ENCODE data around the gene NDUFA11.

NDUFA11 gene

DNA sequence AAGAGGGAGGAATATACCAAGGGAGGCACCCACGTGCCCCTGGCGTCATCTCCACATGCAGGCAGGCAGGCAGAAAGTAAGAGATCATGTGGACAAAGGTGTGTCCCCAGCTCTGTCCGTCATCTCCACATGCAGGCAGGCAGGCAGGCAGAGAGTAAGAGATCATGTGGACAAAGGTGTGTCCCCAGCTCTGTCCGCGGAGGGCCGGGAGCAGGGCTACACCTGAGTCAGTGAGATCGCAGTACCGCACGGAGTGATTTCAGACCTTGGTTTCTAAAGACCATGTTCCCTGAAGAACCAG is 32.7 kb upstream of the NDUFA11 start:
- Mint-ChIP-seq H3K4me3 (no peak overlapping the region), H3K4me1 (ENCODE audit: low read depth) (no peaks in the 10 kb centered on the region), H3K27me3 (no peaks in the 10 kb centered on the region), H3K36me3 (ENCODE audit: low read depth) (peaks cover 43% of the 10 kb centered on the region), H3K27ac (no peak overlapping the region), H3K9me3 (no peaks in the 10 kb centered on the region)

GRCh38 chr19:5935473-5936291 is 32.1 kb upstream of the NDUFA11 start:
- Mint-ChIP-seq H3K4me1 (ENCODE audit: low read depth) (no peaks in the 10 kb centered on the region), H3K36me3 (ENCODE audit: low read depth) (peaks cover 45% of the 10 kb centered on the region), H3K4me3 (no peak overlapping the region), H3K9me3 (no peaks in the 10 kb centered on the region), H3K27me3 (no peaks in the 10 kb centered on the region), H3K27ac (no peak overlapping the region)

GRCh38 chr19:5934774-5935472 is 31.3 kb upstream of the NDUFA11 start:
- peaks cover 45% of the 10 kb centered on the region for H3K36me3 Mint-ChIP-seq (ENCODE audit: low read depth)
- H3K4me1 Mint-ChIP-seq (ENCODE audit: low read depth), result no peaks in the 10 kb centered on the region
- no peaks in the 10 kb centered on the region for H3K27me3 Mint-ChIP-seq
- H3K27ac Mint-ChIP-seq, result no peak overlapping the region
- no peaks in the 10 kb centered on the region for H3K9me3 Mint-ChIP-seq
- no peak overlapping the region for H3K4me3 Mint-ChIP-seq

DNA sequence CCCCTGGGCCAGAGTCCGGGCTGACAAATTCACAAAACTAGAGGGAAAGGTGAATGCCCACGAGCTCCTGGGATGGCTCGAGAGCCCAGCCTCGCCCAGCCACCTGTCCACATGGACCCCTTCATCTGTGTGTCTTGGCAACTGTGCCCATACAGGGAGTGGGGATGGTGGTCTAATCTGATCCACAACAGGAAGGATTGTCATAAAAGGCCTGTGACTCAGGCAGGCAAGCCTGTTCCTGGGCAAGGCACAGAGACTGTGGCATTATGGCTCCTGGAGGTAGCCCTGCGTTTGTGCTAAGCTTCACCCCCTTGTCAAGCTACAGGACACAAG is 30.4 kb upstream of the NDUFA11 start:
- no peaks in the 10 kb centered on the region for H3K9me3 Mint-ChIP-seq
- H3K4me1 Mint-ChIP-seq (ENCODE audit: low read depth), result no peaks in the 10 kb centered on the region
- no peak overlapping the region for H3K4me3 Mint-ChIP-seq
- H3K27me3 Mint-ChIP-seq, result no peaks in the 10 kb centered on the region
- H3K27ac Mint-ChIP-seq, result no peak overlapping the region
- H3K36me3 Mint-ChIP-seq (ENCODE audit: low read depth), result peaks cover 40% of the 10 kb centered on the region

GRCh38 chr19:5933391-5934068 is 29.9 kb upstream of the NDUFA11 start:
- no peaks in the 10 kb centered on the region for H3K9me3 Mint-ChIP-seq
- no peaks in the 10 kb centered on the region for H3K27me3 Mint-ChIP-seq
- H3K27ac Mint-ChIP-seq, result no peak overlapping the region
- no peak overlapping the region for H3K4me3 Mint-ChIP-seq
- H3K36me3 Mint-ChIP-seq (ENCODE audit: low read depth), result peaks cover 44% of the 10 kb centered on the region
- H3K4me1 Mint-ChIP-seq (ENCODE audit: low read depth), result no peaks in the 10 kb centered on the region

DNA sequence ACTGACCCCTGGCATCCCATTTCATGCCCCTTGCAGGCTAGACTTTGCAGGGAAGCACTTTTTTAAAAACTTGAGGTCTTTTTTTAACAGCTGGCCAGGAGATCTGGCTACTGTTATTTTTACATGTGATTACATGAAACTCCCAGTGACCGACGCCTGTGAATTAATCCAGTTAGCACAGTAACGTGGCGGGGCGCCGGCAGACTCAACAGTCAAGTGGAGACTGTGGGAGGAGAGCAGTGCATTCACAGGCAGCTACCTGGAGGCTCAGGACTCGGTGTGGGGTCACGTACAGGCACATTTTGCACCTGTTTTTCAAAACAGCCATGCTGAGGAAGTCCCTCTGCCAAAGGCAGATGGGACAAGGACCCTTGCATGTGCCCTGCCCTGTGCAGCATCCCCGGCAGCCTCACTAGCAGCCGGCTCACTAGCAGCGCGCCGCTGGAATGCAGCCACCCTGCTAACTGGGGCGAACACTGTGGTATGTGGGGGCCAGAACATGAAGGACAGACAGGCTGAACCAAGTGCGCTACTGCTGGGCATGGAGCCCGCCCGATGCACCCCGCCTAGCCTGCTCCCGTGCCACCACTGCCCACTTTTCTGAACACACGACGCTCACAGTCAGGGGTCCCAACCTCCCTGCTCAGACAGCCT is 29.1 kb upstream of the NDUFA11 start:
- Mint-ChIP-seq H3K36me3 (ENCODE audit: low read depth) (peaks cover 48% of the 10 kb centered on the region), H3K27ac (no peak overlapping the region), H3K4me3 (no peak overlapping the region), H3K9me3 (no peaks in the 10 kb centered on the region), H3K4me1 (ENCODE audit: low read depth) (no peaks in the 10 kb centered on the region), H3K27me3 (no peaks in the 10 kb centered on the region)

DNA sequence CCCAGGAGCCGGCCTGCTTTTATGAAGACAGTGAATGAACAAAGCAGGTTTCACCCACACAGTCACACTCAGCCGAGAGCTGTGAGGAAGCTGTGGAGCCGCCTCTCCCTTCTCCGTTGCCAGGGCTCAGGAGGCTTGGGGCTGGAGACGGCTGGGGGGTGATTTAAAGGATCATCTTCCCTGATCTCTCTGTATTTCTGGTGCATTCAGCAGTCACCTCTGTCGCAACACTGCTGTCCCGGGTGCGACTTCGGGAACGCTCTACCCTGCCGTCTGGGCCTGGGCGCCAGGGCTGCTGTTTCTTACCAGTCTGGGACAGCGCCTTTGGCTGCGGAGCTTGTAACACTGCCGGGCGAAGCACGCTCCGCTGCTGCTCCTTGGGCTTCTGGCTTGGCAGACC is 28.6 kb upstream of the NDUFA11 start:
- Mint-ChIP-seq H3K9me3 (no peaks in the 10 kb centered on the region), H3K4me3 (no peak overlapping the region), H3K4me1 (ENCODE audit: low read depth) (no peaks in the 10 kb centered on the region), H3K27ac (no peak overlapping the region), H3K27me3 (no peaks in the 10 kb centered on the region), H3K36me3 (ENCODE audit: low read depth) (peaks cover 44% of the 10 kb centered on the region)

DNA sequence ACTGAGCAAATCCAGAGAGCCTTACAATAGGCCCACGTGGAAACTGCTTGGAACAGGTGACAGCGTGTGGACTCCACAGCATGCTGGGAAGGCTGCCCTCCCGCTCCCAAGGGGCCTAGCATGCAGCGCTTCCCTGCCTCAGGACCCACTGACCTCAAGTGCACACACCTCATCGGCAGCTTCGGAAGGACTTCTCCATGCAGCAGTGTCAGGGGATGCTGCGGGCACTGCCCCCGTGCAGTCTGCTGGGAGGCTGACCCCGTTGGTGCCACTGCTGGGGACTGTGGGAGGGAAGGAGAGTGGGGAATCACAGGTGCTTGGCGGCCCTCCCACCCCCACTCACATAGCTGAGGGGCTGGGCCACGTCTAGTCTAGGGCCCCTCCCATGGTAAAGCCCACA is 27.7 kb upstream of the NDUFA11 start:
- Mint-ChIP-seq H3K27me3 (no peaks in the 10 kb centered on the region), H3K4me1 (ENCODE audit: low read depth) (no peaks in the 10 kb centered on the region), H3K4me3 (no peak overlapping the region), H3K36me3 (ENCODE audit: low read depth) (peaks cover 46% of the 10 kb centered on the region), H3K27ac (no peak overlapping the region), H3K9me3 (no peaks in the 10 kb centered on the region)

DNA sequence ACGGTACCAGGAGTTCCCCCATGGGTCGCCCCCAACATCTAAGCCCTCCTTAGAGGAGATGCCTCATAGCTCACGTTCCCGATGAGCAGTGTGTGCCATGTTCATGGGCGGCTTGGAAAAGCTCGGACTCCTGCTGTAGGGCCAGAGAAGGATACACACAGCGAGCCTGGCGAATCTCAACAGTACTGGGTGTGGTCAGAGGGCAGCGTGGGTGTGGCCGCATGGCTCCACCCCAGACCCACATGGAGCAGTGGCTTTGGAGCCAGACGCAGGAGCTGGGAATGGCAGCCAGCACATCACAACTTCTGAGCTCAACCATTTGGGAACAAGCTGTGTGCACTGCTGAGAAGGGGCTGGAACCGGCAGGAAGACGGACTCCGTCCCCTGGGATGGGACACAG is 26.0 kb upstream of the NDUFA11 start:
- Mint-ChIP-seq H3K4me1 (ENCODE audit: low read depth) (no peaks in the 10 kb centered on the region), H3K9me3 (no peaks in the 10 kb centered on the region), H3K4me3 (no peak overlapping the region), H3K27ac (no peak overlapping the region), H3K27me3 (no peaks in the 10 kb centered on the region), H3K36me3 (ENCODE audit: low read depth) (peaks cover 47% of the 10 kb centered on the region)

GRCh38 chr19:5929179-5929578 is 25.6 kb upstream of the NDUFA11 start:
- no peaks in the 10 kb centered on the region for H3K27me3 Mint-ChIP-seq
- H3K27ac Mint-ChIP-seq, result no peak overlapping the region
- H3K36me3 Mint-ChIP-seq (ENCODE audit: low read depth), result peaks cover 47% of the 10 kb centered on the region
- H3K4me1 Mint-ChIP-seq (ENCODE audit: low read depth), result no peaks in the 10 kb centered on the region
- H3K4me3 Mint-ChIP-seq, result no peak overlapping the region
- H3K9me3 Mint-ChIP-seq, result no peaks in the 10 kb centered on the region

DNA sequence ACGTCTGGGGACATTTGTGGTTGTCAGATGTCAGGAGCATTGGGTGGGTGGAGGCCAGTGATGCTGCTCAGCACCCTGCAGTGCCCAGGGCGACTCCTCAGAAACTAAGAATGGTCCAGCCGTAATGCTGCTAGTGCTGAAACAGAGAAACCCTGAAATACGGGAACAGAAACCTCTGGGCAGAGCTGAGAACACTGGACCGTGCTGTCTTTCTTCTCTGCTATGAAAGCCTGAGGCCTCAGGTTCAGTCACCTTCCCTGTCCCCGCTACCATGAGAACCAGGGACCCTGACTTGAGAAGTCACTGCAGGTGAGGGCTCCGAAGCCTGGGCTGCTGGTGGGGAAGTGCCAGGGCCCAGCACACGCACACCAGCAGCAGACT is 23.8 kb upstream of the NDUFA11 start:
- H3K36me3 Mint-ChIP-seq (ENCODE audit: low read depth), result peaks cover 55% of the 10 kb centered on the region
- H3K4me3 Mint-ChIP-seq, result no peak overlapping the region
- H3K27me3 Mint-ChIP-seq, result no peaks in the 10 kb centered on the region
- no peak overlapping the region for H3K27ac Mint-ChIP-seq
- H3K9me3 Mint-ChIP-seq, result no peaks in the 10 kb centered on the region
- H3K4me1 Mint-ChIP-seq (ENCODE audit: low read depth), result no peaks in the 10 kb centered on the region

DNA sequence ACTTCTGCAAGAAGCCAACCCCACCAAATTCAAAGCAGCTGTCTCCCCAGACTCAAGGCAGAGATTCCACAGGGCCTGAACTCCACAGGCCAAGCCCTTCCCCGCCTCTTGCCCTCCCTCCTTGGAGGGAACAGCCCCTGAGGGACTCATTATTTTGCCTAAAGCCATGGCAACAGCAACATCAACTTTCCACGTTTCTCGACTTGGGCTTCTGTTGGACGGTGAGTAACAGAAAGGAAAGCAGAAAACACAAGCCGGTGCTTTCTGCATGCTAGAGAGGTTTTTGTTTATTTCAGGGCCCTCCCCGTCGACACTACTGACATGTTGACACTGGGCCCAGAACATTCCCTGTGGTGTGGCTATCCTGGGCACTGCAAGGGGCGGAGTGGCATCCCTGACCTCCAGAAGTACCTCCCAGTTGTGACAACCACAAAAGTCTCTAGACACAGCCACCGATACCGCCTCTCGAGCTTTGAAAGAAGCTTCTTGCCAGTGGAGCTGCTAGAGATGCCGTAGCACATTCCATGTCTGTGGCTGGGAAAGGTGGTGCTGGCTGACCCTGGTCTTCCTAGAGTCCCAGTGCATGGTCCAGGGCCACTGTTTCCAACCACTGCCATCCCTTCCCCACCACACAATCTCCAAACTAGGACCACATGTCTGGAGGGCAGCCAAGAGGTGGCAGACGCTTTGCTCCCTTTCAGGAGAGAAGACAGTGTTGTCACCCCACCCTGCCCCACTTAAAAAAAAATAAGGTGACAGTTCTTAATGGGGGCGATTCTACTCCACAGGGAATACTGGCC is 23.3 kb upstream of the NDUFA11 start:
- Mint-ChIP-seq H3K36me3 (ENCODE audit: low read depth) (peaks cover 58% of the 10 kb centered on the region), H3K27me3 (no peaks in the 10 kb centered on the region), H3K9me3 (no peaks in the 10 kb centered on the region), H3K4me3 (no peak overlapping the region), H3K4me1 (ENCODE audit: low read depth) (no peaks in the 10 kb centered on the region), H3K27ac (no peak overlapping the region)

DNA sequence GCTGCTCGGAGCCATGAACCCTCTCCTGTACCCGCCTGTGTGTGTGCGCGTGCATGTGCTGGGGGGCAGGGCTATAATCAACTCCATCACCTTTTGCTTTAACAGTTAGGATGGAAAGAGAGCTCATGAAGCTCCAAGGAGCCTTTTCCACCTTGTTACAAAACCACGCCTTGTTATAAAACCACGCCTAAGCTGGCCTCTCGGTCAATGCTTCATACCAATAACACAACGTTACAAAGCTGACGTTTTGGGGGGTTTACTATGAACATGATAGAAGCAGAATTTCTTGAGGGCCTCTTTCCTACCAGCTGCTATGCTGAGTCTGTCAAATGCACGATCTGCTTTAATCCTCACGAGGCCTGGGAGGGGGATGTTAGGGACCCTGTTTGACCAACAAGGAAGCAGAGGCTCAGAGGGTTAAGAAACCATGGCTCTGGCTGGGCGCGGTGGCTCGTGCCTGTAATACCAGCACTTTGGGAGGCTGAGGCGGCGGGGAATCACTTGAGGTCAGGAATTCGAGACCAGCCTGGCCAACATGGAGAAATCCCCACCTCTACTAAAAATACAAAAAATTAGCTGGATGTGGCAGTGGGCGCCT is 22.3 kb upstream of the NDUFA11 start:
- Mint-ChIP-seq H3K36me3 (ENCODE audit: low read depth) (peaks cover 58% of the 10 kb centered on the region), H3K9me3 (no peaks in the 10 kb centered on the region), H3K4me1 (ENCODE audit: low read depth) (no peaks in the 10 kb centered on the region), H3K27ac (no peak overlapping the region), H3K4me3 (no peak overlapping the region), H3K27me3 (no peaks in the 10 kb centered on the region)

DNA sequence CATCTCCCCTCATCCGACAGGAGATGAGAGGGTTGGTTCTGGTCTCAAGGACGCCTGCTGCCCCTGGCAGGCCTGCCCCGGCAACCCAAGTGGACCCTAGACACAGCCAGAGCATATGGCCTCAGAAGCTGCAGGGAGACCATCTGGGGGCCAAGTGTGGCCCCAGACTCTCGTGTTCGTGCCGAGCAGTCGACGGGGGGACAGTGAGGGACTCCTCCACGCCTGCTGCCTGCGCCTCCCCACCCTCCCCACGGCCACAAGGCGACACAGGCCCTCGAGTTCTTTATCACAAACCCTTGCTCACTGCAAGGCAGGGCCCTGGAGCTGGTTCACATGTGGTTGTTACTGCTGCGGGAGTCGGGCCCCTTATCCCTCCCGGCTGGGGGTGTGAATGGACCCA is 19.8 kb upstream of the NDUFA11 start:
- no peak overlapping the region for H3K27ac Mint-ChIP-seq
- H3K36me3 Mint-ChIP-seq (ENCODE audit: low read depth), result peaks cover 45% of the 10 kb centered on the region
- no peaks in the 10 kb centered on the region for H3K9me3 Mint-ChIP-seq
- no peaks in the 10 kb centered on the region for H3K4me1 Mint-ChIP-seq (ENCODE audit: low read depth)
- no peaks in the 10 kb centered on the region for H3K27me3 Mint-ChIP-seq
- no peak overlapping the region for H3K4me3 Mint-ChIP-seq
